SJSA1 (cell line): ENCODE data around the gene CREB5. TPM values are rescaled to one million over a fixed set of nuclear protein-coding genes. Genes with fewer than 3 reads are reported as not detected.

Experiments
- DNase-seq, 2 experiments: peaks; one replicate each; pipeline ENCODE4 v3.0.0-alpha.2; 2015 to 2020; ENCODE audit warnings: low spot score in 2 of 2, low read depth in 1 of 2
- H3K27ac ChIP-seq: fragments of 250-450 bp; sonication (Bioruptor Pico); 2 replicates; pipeline ENCODE4 v1.5.1; 2020; ENCODE audit warnings: mild to moderate bottlenecking, moderate library complexity
- H3K27me3 ChIP-seq: fragments of 250-450 bp; sonication (Bioruptor Pico); replicated peaks from 2 replicates; pipeline ENCODE4 v1.5.1; 2020; ENCODE audit warnings: mild to moderate bottlenecking, moderate library complexity
- H3K36me3 ChIP-seq: fragments of 250-450 bp; sonication (Bioruptor Pico); 2 replicates; pipeline ENCODE4 v1.5.1; 2020; ENCODE audit warnings: mild to moderate bottlenecking
- H3K4me1 ChIP-seq: fragments of 250-450 bp; sonication (Bioruptor Pico); replicated peaks from 2 replicates; pipeline ENCODE4 v1.6.1; 2021; ENCODE audit warnings: mild to moderate bottlenecking
- H3K4me3 ChIP-seq: fragments of 250-450 bp; sonication (Bioruptor Pico); 2 replicates; pipeline ENCODE4 v1.5.1; 2020; ENCODE audit warnings: mild to moderate bottlenecking
- H3K9me3 ChIP-seq: fragments of 250-450 bp; sonication (Bioruptor Pico); replicated peaks from 2 replicates; pipeline ENCODE4 v1.5.1; 2020; ENCODE audit warnings: mild to moderate bottlenecking
- total RNA-seq: library from RNA; depleted of rRNA; stranded (reverse); fragments of >200 nt; shearing (Covaris generic); gene quantifications from 2 replicates; pipeline ENCODE4 v1.2.3, GENCODE V29; 2014

The CREB5 gene
- total RNA-seq, 1 experiment from 2014 or later, result 1.00 TPM

GRCh38 chr7:28697913-28698563 lies 285.7 kb downstream of the CREB5 start:
- no peak for DNase-seq
- no peak overlapping the region for H3K27ac ChIP-seq
- H3K36me3 ChIP-seq, result no peaks in the 10 kb centered on the region
- H3K4me3 ChIP-seq, result no peak overlapping the region
- no peaks in the 10 kb centered on the region for H3K27me3 ChIP-seq
- no peaks in the 10 kb centered on the region for H3K9me3 ChIP-seq
- no peaks in the 10 kb centered on the region for H3K4me1 ChIP-seq

- no peaks in the 10 kb centered on the region for H3K36me3 ChIP-seq
- H3K9me3 ChIP-seq, result no peaks in the 10 kb centered on the region
- H3K27me3 ChIP-seq, result no peaks in the 10 kb centered on the region
- no peak overlapping the region for H3K4me3 ChIP-seq
- no peak overlapping the region for H3K27ac ChIP-seq
- no peak for DNase-seq
- no peaks in the 10 kb centered on the region for H3K4me1 ChIP-seq
Measured at GRCh38 chr7:28698840-28699239, 286.5 kb downstream of the CREB5 start.

GRCh38 chr7:28700096-28700495 lies 287.8 kb downstream of the CREB5 start:
- no peak overlapping the region for H3K27ac ChIP-seq
- no peaks in the 10 kb centered on the region for H3K36me3 ChIP-seq
- H3K9me3 ChIP-seq, result no peaks in the 10 kb centered on the region
- no peaks in the 10 kb centered on the region for H3K27me3 ChIP-seq
- DNase-seq, result no peak
- H3K4me1 ChIP-seq, result peaks cover 3% of the 10 kb centered on the region
- H3K4me3 ChIP-seq, result no peak overlapping the region

GRCh38 chr7:28700790-28701203 lies 288.5 kb downstream of the CREB5 start:
- 0 out of 2 replicates have a peak, but pooled peaks cover 3% of the 10 kb centered on the region for H3K9me3 ChIP-seq
- H3K4me1 ChIP-seq, result peaks cover 10% of the 10 kb centered on the region
- H3K27me3 ChIP-seq, result no peaks in the 10 kb centered on the region
- H3K36me3 ChIP-seq, result no peaks in the 10 kb centered on the region
- no peak for DNase-seq
- no peak overlapping the region for H3K27ac ChIP-seq
- H3K4me3 ChIP-seq, result no peak overlapping the region

GRCh38 chr7:28701731-28702130 lies 289.4 kb downstream of the CREB5 start:
- no peaks in the 10 kb centered on the region for H3K36me3 ChIP-seq
- 0 out of 2 replicates have a peak, but pooled peaks cover 3% of the 10 kb centered on the region for H3K9me3 ChIP-seq
- H3K27me3 ChIP-seq, result no peaks in the 10 kb centered on the region
- H3K4me3 ChIP-seq, result no peak overlapping the region
- H3K4me1 ChIP-seq, result peaks cover 13% of the 10 kb centered on the region
- no peak for DNase-seq
- H3K27ac ChIP-seq, result no peak overlapping the region

GRCh38 chr7:28702171-28702570 lies 289.9 kb downstream of the CREB5 start:
- Histone ChIP-seq H3K4me1 (peaks cover 13% of the 10 kb centered on the region), H3K4me3 (no peak overlapping the region), H3K36me3 (no peaks in the 10 kb centered on the region), H3K27ac (no peak overlapping the region), H3K9me3 (0 out of 2 replicates have a peak, but pooled peaks cover 3% of the 10 kb centered on the region), H3K27me3 (no peaks in the 10 kb centered on the region)
- DNase-seq, result no peak

- Histone ChIP-seq H3K4me1 (peaks cover 13% of the 10 kb centered on the region), H3K36me3 (no peaks in the 10 kb centered on the region), H3K9me3 (0 out of 2 replicates have a peak, but pooled peaks cover 3% of the 10 kb centered on the region), H3K27ac (no peak overlapping the region), H3K4me3 (no peak overlapping the region), H3K27me3 (no peaks in the 10 kb centered on the region)
- no peak for DNase-seq
Measured at GRCh38 chr7:28703037-28703765, 290.9 kb downstream of the CREB5 start.

GRCh38 chr7:28704706-28705105 lies 292.4 kb downstream of the CREB5 start:
- H3K9me3 ChIP-seq, result 0 out of 2 replicates have a peak, but pooled peaks cover 3% of the 10 kb centered on the region
- H3K4me1 ChIP-seq, result peaks cover 13% of the 10 kb centered on the region
- no peaks in the 10 kb centered on the region for H3K27me3 ChIP-seq
- no peak overlapping the region for H3K27ac ChIP-seq
- no peak overlapping the region for H3K4me3 ChIP-seq
- DNase-seq, result no peak
- H3K36me3 ChIP-seq, result no peaks in the 10 kb centered on the region

GRCh38 chr7:28705350-28705749 lies 293.0 kb downstream of the CREB5 start:
- Histone ChIP-seq H3K4me1 (peaks cover 13% of the 10 kb centered on the region), H3K36me3 (no peaks in the 10 kb centered on the region), H3K27ac (no peak overlapping the region), H3K9me3 (0 out of 2 replicates have a peak, but pooled peaks cover 3% of the 10 kb centered on the region), H3K4me3 (no peak overlapping the region), H3K27me3 (no peaks in the 10 kb centered on the region)
- DNase-seq, result peak in 1 of 2 experiments; percentile 68

- Histone ChIP-seq H3K27ac (no peak overlapping the region), H3K36me3 (no peaks in the 10 kb centered on the region), H3K4me3 (no peak overlapping the region), H3K27me3 (no peaks in the 10 kb centered on the region), H3K9me3 (0 out of 2 replicates have a peak, but pooled peaks cover 3% of the 10 kb centered on the region), H3K4me1 (peaks cover 13% of the 10 kb centered on the region)
- no peak for DNase-seq
Measured at GRCh38 chr7:28706584-28706983, 294.3 kb downstream of the CREB5 start.

GRCh38 chr7:28707291-28707690 lies 295.0 kb downstream of the CREB5 start:
- Histone ChIP-seq H3K4me3 (no peak overlapping the region), H3K4me1 (peaks cover 13% of the 10 kb centered on the region), H3K36me3 (no peaks in the 10 kb centered on the region), H3K9me3 (0 out of 2 replicates have a peak, but pooled peaks cover 3% of the 10 kb centered on the region), H3K27me3 (no peaks in the 10 kb centered on the region), H3K27ac (no peak overlapping the region)
- no peak for DNase-seq

GRCh38 chr7:28708033-28708951 lies 296.0 kb downstream of the CREB5 start:
- Histone ChIP-seq H3K4me1 (peaks cover 13% of the 10 kb centered on the region), H3K27me3 (no peaks in the 10 kb centered on the region), H3K27ac (no peak overlapping the region), H3K36me3 (no peaks in the 10 kb centered on the region), H3K4me3 (no peak overlapping the region), H3K9me3 (0 out of 2 replicates have a peak, but pooled peaks cover 3% of the 10 kb centered on the region)
- no peak for DNase-seq

GRCh38 chr7:28709748-28710147 lies 297.4 kb downstream of the CREB5 start:
- Histone ChIP-seq H3K36me3 (no peaks in the 10 kb centered on the region), H3K4me3 (no peak overlapping the region), H3K9me3 (0 out of 2 replicates have a peak, but pooled peaks cover 3% of the 10 kb centered on the region), H3K27me3 (no peaks in the 10 kb centered on the region), H3K4me1 (peaks cover 13% of the 10 kb centered on the region), H3K27ac (no peak overlapping the region)
- DNase-seq, result no peak
